DMS79 (cell line): ENCODE data around the gene MRPL42.
"Not testable (repeated sequence)": the region's sequence is repeated elsewhere in the genome, so short reads cannot be mapped to it uniquely, and the experiment has no call there.

Source experiments
- DNase-seq: peaks from one replicate; lab custom pipeline; 2025; lab: John Stamatoyannopoulos, UW

The MRPL42 gene

DNA sequence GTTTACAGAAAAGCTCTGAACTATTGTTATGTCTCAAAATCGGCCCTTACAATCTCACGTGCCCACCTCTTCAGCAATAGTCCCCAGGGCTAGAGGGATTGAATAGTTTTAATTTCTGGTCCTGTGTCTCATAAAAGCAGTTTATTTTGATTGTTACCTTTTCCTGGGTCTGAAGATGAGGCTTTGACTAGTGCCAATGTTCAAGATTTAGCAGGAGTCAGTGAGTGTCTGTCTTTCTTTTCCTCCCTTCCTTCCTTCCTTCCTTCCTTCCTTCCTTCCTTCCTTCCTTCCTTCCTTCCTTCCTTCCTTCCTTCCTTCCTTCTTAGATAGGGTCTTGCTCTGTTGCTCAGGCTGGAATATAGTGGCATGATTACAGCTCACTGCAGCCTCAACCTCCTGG, 80.5 kb downstream of the MRPL42 start:
- no peak for DNase-seq

DNA sequence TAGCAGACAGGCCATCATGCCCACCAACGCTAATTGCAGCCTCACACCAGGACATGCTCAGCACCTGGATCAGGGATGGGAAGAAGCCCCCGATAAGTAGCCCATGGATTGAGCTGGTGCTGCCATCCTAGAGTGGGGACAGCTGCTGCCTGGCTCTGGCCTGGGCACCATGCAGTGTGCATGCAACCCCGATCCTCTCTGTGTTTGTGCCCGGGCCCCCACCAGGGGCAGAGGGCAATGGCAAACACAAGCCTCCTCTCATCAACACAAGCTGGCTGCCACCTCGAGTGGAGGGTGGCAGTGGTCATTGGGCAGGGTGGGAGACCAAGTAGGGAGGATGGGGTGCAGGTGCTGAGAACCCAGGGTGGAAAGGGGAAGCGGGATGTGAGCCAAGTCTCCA, 81.9 kb downstream of the MRPL42 start:
- DNase-seq, result no peak

DNA sequence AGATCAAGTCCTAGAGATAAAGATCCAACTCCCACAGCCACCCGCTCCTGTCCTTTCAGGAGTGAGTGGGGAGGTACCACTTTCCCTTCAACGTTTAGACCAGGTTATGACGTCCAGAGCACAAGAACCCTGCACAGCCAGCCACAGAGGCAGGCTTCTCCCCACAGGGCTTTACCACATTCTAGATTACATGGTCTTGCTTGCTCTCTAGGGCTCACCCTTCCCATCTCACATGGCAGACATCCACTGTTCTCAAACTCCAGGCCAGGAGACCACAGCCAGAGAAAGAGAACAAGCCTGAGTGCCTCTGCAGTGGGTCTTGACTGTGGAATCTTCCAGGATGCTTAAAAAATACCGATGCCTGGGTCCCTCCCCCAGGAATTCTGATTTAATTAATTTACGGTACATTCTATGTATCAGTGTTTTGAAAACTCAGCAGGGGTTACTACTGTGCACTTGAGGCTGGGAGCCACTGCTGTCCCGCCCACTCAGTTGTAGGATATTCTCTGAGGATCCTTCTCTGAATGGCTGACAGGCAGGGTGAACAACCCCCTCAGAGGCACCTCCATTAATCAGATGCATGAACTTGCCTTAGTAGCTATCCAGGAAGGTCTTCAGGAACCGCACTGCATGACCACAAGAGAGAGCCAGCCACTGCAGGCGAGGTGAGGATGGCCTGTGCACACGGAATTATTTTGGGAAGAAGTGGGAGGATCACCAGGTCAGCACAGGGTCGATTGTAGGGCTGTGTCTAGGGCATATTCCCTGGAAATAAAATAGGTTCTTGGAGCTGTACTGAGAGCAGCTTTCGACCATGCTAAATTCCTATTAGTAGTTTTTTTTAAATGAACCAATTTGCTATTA, 83.7 kb downstream of the MRPL42 start:
- DNase-seq, result no peak

DNA sequence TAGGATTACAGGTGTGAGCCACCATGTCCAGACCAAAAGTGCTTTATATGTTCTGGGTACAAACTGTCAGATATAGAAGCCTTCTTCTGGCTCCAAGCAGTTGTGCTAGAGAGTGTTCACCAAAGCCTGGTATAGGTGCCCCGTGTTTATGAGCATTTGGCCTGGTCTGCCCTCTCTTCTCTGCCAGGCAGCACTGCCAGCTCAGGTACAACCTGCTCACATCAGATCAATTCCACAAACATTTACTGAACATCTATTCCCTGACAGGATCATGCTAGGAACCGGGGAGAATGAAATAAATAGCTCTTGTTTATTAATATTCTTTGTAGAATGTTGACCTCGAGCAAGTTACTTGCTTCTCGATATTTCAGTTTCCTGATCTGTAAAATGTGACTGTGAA, 85.1 kb downstream of the MRPL42 start:
- no peak for DNase-seq

DNA sequence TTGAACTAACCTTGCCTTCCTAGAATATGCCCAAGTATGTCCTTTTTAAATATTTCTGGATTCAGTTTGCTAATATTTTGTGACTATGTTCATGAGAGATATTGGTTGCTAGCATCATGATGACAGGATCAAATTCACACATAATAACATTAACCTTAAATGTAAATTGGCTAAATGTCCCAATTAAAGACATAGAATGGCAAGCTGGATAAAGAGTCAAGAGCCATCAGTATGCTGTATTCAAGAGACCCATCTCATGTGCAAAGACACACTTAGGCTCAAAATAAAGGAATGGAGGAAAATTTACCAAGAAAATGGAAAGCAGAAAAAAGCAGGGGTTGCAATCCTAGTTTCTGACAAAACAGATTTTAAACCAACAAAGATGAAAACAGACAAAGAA, 90.6 kb downstream of the MRPL42 start:
- DNase-seq, result not testable (repeated sequence)

DNA sequence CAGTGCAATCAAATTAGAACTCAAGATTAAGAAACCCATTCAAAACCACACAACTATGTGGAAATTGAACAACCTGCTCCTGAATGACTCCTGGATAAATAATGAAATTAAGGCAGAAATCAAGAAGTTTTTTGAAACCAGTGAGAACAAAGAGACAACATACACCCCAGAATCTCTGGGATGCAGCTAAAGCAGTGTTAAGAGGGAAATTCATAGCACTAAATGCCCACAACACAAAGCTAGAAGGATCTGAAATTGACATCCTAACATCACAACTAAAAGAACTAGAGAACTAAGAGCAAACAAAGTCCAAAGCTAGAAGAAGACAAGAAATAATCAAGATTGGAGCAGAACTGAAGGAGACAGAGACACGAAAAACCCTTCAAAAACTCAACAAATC, 91.4 kb downstream of the MRPL42 start:
- DNase-seq, result not testable (repeated sequence)

DNA sequence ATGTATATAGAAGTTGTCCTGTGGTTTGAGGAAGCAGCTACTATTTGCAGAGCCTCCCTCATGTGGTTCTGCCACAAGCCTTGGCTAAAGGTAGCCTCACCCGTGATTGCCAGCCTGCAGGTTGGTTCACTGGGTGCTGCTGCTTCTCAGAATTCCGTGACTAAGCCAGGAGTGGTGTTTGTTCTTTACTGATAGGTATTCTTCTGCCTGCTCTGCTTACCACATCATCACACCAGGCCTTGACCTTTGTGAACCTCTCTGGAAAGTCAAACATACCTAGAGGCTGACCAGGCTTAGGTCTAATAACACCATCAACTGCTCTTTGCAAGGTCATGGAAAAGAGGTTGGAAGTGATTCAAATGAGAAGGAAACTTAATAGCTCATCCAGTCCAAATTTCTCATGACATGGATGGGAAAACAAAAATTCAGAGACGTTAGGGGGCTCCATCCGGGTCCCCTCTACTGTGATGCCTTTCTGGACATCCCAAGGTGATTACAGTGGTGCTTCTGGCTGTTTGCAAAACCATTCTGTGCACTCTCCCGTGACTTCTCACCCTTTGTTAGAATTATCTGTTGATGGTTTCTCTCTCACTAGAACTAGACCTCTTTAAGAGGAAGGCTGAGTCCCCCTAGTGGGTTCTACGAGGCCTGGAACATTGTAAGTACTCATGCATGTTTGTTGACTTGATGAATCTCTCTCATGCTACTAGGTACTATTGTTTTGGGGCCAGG, 96.7 kb downstream of the MRPL42 start:
- no peak for DNase-seq

DNA sequence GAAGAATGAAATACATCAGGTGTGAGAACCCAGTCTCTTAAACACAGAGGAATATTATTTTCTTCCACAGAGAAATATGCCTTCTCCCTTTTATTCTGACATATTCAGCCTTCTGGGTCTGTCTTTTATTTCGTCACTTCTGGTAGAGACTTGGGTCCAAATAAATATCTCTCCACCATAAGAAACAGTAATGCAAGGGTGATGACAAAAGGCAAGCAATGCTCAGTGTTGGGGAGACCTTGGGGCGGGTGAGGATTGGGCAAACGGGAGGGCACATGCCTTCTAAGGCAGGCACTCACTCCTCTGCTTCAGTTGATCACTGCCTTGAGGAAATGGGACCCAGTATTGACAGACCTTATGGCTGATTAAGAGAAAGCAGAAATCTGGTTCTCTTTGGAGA, 98.4 kb downstream of the MRPL42 start:
- no peak for DNase-seq
